ENCODE measurements around the gene MGA. TPM values are rescaled to one million over a fixed set of nuclear protein-coding genes. Genes with fewer than 3 reads are reported as not detected.

MGA gene
- total and polyA plus RNA-seq, 2 of the 8 experiments (the other 6 are each of a cell fraction or from before 2014, with no cell fraction given): 7.6 to 53.2 TPM

- no peak overlapping the region for H2AK5ac ChIP-seq (ENCODE audit: low read depth, low read length)
- H4K91ac ChIP-seq (replicated peaks; ENCODE audit: insufficient read length, low read length): no peak overlapping the region
- H3K4ac ChIP-seq (replicated peaks; ENCODE audit: insufficient read length, low read depth, low read length): no peak overlapping the region
- H3K4me1 ChIP-seq (replicated peaks in 1 of 4; ENCODE audit: control insufficient read depth in 3 of 4, insufficient read depth in 4 of 4, low read length in 3 of 4): peaks cover 0 to 21% (median 10%) of the 10 kb centered on the region in 4 experiments; a peak in 5 of 7 replicates
- H2BK5ac ChIP-seq (ENCODE audit: low read depth, low read length): peak overlapping the region; percentile 22; the same call in 1 of the 2 replicates
- H3K4me2 ChIP-seq (ENCODE audit: insufficient read depth in 1 of 2, low read depth in 2 of 2, low read length in 2 of 2): peak overlapping the region; percentile 93 to 99
- no peaks in the 10 kb centered on the region for H3K36me3 ChIP-seq (ENCODE audit: control insufficient read depth in 2 of 4, insufficient read depth in 4 of 4, low read length in 3 of 4)
- no peak overlapping the region for H3K14ac ChIP-seq (ENCODE audit: insufficient read length)
- H3K4me3 ChIP-seq (ENCODE audit: extremely low read depth in 1 of 4, insufficient read depth in 2 of 4, low read depth in 3 of 4, low read length in 4 of 4): peak overlapping the region; percentile 64 to 75 (median 71); a peak in 7 of 8 replicates
- WGBS, 2 experiments (ENCODE audit: extremely low coverage in 1 of 2, insufficient coverage in 1 of 2, insufficient read length in 1 of 2, insufficient replicate concordance in 2 of 2, low coverage in 1 of 2, low lambda C conversion rate in 2 of 2, missing lambda C conversion rate in 1 of 2): 19% methylated on average over 7 of the region's 7 CpGs; no CpG with 5 or more reads in 1 of the 2 experiments
- H3K23ac ChIP-seq (ENCODE audit: insufficient read length): no peak overlapping the region
- ChIA-PET POLR2A (ENCODE audit: partially characterized antibody) (interaction anchor here (0.6 to 5.2 kb wide), 23 partner anchors 10 to 324 kb away, joined by 3 to 24 read pairs (median 4); partner anchors contain the start of gene RPAP1), CTCF (ENCODE audit: partially characterized antibody) (interaction anchor here (0.6 to 9.3 kb wide), 42 partner anchors 9 to 281 kb away, joined by 3 to 283 read pairs (median 5); partner anchors contain the start of gene JMJD7)
- H3K9me3 ChIP-seq (ENCODE audit: insufficient read depth in 2 of 2, low read depth in 1 of 2, low read length in 1 of 2): no peaks in the 10 kb centered on the region
- no peak overlapping the region for H3K18ac ChIP-seq (ENCODE audit: extremely low read depth, low read length)
- no peak overlapping the region for H2BK12ac ChIP-seq (ENCODE audit: low read depth, low read length)
- no peak for TF ChIP-seq EZH2 (IDR thresholded peaks at IDR 0.05; ENCODE audit: low read depth, low read length, severe bottlenecking)
- 0 out of 2 replicates have a peak, but pooled peaks have one; percentile 16 for TF ChIP-seq RBBP5 (IDR thresholded peaks at IDR 0.05; ENCODE audit: borderline replicate concordance, low read depth, low read length)
- TF ChIP-seq POLR2A (IDR thresholded peaks at IDR 0.05; ENCODE audit: control extremely low read depth in 1 of 2, low read depth in 2 of 2, low read length in 2 of 2): 0 out of 3 replicates have a peak, but pooled peaks of 1 of the 2 experiments have one; percentile 63
- peak overlapping the region; percentile 36; the same call in 1 of the 2 replicates for H2AFZ ChIP-seq (ENCODE audit: low read length)
- H3K23me2 ChIP-seq (ENCODE audit: low read depth, low read length): peaks cover 16% of the 10 kb centered on the region
- H3K27me3 ChIP-seq (replicated peaks in 1 of 4; ENCODE audit: control insufficient read depth in 3 of 4, extremely low read depth in 1 of 4, insufficient read depth in 3 of 4, low read length in 3 of 4): no peaks in the 10 kb centered on the region
- H4K5ac ChIP-seq (ENCODE audit: insufficient read length, low read depth, low read length): no peak overlapping the region
- H3K56ac ChIP-seq (replicated peaks; ENCODE audit: insufficient read length, low read depth, low read length): no peak overlapping the region
- FAIRE-seq (no peak), DNase-seq (ENCODE audit: low read depth in 1 of 2, low spot score in 2 of 2) (no peak)
- H3K27ac ChIP-seq (ENCODE audit: low read depth, low read length): peak overlapping the region; percentile 51; the same call in 1 of the 2 replicates
- H2BK20ac ChIP-seq (ENCODE audit: low read length): no peak overlapping the region
- H4K8ac ChIP-seq (ENCODE audit: extremely low read depth, insufficient read depth, low read length): no peak overlapping the region
- peaks cover 0 to 7% of the 10 kb centered on the region in 2 experiments; a peak in 2 of 4 replicates for H3K79me2 ChIP-seq (ENCODE audit: control insufficient read depth in 1 of 2, insufficient read depth in 2 of 2, low read length in 2 of 2)
- H2BK15ac ChIP-seq (ENCODE audit: low read length): no peak overlapping the region
- H2BK120ac ChIP-seq (replicated peaks; ENCODE audit: low read depth, low read length): no peak overlapping the region
- no peaks in the 10 kb centered on the region for H4K20me1 ChIP-seq (replicated peaks in 1 of 2; ENCODE audit: control insufficient read depth in 1 of 2, insufficient read depth in 2 of 2, low read length in 2 of 2)
- peak overlapping the region; percentile 58 to 72 (median 66) for H3K9ac ChIP-seq (replicated peaks in 1 of 4; ENCODE audit: extremely low read depth in 1 of 4, low read depth in 3 of 4, low read length in 3 of 4)
- no peaks in the 10 kb centered on the region for H3K79me1 ChIP-seq (ENCODE audit: low read depth, low read length)
Observed at GRCh38 chr15:41773729-41774061, 113.5 kb downstream of the MGA start.

Measured in H1 (cell line).